Prostate gland (tissue), 2 donors: ENCODE measurements around the gene CALHM1.

Experiments
- POLR2A ChIP-seq: fragments of 450-650 bp; IDR thresholded peaks from one replicate; pipeline ENCODE4 v1.6.1; 2016; ENCODE audit warnings: antibody characterized with exemption, mild to moderate bottlenecking
- POLR2AphosphoS5 ChIP-seq: sonication (generic); formaldehyde crosslinking; IDR thresholded peaks from one replicate; pipeline ENCODE4 v1.6.1; 2017; ENCODE audit warnings: antibody characterized with exemption
- TF ChIP-seq, protein P1 (sequence below), 4 experiments: fragments of 200-600 bp in 2 of 4; fragments of 450-650 bp in 2 of 4; sonication (generic) in 2 of 4; IDR thresholded peaks; 1 replicate in 3 of 4; 2 replicates in 1 of 4; pipeline ENCODE4 v1.5.1; 2016 to 2019; ENCODE audit warnings: antibody characterized with exemption in 4 of 4, mild to moderate bottlenecking in 2 of 4, moderate library complexity in 2 of 4

GRCh38 chr10:103497161-103497915 is 38.6 kb upstream of the CALHM1 start:
- TF ChIP-seq, protein P1, sequence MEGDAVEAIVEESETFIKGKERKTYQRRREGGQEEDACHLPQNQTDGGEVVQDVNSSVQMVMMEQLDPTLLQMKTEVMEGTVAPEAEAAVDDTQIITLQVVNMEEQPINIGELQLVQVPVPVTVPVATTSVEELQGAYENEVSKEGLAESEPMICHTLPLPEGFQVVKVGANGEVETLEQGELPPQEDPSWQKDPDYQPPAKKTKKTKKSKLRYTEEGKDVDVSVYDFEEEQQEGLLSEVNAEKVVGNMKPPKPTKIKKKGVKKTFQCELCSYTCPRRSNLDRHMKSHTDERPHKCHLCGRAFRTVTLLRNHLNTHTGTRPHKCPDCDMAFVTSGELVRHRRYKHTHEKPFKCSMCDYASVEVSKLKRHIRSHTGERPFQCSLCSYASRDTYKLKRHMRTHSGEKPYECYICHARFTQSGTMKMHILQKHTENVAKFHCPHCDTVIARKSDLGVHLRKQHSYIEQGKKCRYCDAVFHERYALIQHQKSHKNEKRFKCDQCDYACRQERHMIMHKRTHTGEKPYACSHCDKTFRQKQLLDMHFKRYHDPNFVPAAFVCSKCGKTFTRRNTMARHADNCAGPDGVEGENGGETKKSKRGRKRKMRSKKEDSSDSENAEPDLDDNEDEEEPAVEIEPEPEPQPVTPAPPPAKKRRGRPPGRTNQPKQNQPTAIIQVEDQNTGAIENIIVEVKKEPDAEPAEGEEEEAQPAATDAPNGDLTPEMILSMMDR (IDR thresholded peaks at IDR 0.05): no peak
- TF ChIP-seq POLR2AphosphoS5: no peak
- no peak for TF ChIP-seq POLR2A
